GM21619 (cell line): ENCODE results near the gene POPDC2.

Experiments
- ATAC-seq: cut with Tn5 transposase; IDR thresholded peaks from one replicate; pipeline ENCODE4 v1.9.1; 2021; ENCODE audit not compliant: unreplicated experiment

The POPDC2 gene

GRCh38 chr3:119672776-119673175, 12.4 kb upstream of the POPDC2 start:
- no peak for ATAC-seq

DNA sequence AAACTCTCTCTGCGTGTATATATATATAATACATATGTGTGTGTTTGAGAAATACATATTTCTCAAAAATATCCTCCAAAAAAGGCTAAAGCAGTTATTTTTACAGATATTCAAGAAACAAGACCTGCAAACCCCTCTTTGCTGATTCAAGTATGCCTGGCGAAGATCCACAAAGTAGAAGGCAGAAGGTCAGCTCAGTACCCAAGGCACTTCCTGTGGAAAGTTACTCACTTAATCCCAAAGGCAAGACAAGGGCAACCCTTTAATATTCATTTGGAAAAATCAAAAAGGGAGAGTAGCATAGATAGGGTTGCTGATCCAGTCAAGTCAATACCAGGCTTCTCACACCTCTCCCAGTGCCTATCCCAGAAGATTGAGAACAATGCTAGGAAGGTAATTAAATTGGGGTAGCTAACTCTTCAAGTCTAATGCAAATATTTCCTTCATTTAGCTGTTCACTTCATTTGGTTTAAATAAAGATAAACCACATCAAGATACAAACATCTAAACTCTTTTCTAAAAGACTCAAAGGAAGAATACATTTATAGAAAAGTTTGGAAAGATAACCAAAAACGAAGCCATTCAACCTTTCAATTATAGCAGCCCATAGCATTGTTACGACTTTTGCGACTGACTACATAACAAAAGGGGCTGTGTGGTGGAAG, 9.6 kb upstream of the POPDC2 start:
- ATAC-seq = no peak

DNA sequence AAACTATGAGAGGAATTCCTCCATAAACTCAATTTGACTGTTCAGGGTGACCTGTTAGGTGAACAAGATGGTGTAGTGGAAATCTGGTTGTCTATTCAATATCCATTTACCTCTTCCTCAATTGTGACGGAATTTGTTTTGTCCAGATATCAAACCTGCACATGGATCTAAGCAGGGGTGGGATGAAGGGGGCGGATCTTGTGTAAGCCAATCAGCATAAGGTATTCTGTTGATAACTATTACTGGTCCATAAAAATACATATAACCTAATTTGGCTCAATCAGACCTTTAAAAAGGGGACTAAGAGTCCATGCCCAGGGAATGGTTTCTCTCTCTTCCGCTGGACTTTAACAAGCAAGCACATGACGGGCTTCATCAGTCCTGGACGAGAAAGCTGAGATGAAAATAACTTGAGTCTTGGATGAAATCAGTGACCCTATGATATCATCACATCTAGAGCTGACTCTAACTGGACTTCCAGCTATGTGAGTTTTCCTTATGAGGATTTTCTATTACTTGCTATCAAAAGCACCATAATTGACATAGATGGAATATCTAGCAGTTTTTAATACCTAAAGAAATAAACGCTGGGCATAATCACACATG, 5.7 kb upstream of the POPDC2 start:
- no peak for ATAC-seq

DNA sequence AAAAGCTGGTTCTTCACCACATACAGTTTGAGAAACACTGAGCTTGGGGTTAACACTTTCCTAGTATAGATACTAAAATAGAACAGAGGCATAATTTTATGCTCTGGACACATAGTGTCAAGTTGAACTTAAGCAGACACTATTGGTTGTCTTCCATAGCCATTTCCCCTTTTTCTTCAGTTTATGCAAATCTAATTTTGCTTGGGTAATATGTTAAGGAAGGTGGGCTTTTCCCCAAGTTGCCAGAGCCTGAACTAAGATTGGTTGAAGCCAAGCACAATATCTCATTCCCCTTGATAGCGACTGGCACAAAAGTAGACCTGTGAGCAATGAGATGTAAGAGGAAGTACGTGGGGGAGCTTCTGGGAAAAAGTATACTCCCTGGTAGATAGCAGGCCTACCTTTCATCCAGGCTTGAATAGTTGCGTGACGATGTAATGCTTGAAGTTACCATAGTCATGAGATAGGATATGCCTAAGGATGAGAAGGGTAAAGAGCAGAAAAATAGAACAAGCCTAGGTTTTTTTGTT, 4.5 kb upstream of the POPDC2 start:
- no peak for ATAC-seq

GRCh38 chr3:119664370-119664769, 4.0 kb upstream of the POPDC2 start:
- no peak for ATAC-seq

DNA sequence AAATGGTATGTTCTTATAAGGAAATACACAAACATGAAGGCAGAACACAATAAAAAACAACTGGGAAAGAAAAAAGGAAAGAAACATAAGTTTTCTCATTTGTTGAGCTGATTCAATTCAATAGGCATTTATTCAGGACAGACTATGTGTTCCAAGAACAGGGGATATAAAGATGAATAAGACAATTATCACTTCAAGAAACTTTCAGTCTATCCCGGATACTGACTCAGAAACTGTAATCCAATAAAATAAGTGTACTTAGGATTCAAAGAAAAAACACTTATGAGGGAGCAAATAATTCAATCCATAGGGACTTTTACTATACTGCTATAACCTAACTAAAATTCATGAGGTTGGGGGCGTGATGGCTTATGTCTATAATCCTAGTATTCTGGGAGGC, 3.5 kb upstream of the POPDC2 start:
- ATAC-seq = no peak

- no peak for ATAC-seq
Observed at GRCh38 chr3:119662604-119663373, 2.4 kb upstream of the POPDC2 start.

- ATAC-seq = no peak
Observed at GRCh38 chr3:119659606-119660291, 640 bp downstream of the POPDC2 start.

GRCh38 chr3:119658994-119659393, 1.4 kb downstream of the POPDC2 start:
- ATAC-seq = no peak

- ATAC-seq = no peak
Observed at GRCh38 chr3:119657887-119658702, 2.3 kb downstream of the POPDC2 start.

- no peak for ATAC-seq
Observed at GRCh38 chr3:119653876-119654275, 6.5 kb downstream of the POPDC2 start.

GRCh38 chr3:119652306-119653033, 7.9 kb downstream of the POPDC2 start:
- no peak for ATAC-seq

- ATAC-seq = no peak
Observed at GRCh38 chr3:119649761-119650160, 10.6 kb downstream of the POPDC2 start.

- ATAC-seq = no peak
Observed at GRCh38 chr3:119647843-119648575, 12.4 kb downstream of the POPDC2 start.

DNA sequence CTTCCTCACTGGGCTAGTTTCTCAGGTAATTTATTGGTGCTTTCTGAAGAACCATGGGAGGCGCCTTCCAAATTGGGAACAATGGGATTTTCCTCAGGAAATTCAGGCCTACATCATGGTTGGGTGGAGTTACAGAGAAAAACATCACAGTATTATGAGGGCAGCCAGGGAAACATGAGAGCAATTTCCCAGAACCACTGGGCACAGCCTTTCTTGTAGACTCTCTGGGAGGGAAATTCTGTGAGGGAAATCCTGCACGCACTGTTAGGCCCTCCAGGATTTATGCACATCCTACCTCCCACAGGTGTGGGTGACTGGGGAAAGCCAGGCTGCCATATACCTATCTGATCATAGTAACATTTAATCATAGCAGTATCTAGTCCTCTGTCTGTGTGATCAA, 13.2 kb downstream of the POPDC2 start:
- no peak for ATAC-seq

DNA sequence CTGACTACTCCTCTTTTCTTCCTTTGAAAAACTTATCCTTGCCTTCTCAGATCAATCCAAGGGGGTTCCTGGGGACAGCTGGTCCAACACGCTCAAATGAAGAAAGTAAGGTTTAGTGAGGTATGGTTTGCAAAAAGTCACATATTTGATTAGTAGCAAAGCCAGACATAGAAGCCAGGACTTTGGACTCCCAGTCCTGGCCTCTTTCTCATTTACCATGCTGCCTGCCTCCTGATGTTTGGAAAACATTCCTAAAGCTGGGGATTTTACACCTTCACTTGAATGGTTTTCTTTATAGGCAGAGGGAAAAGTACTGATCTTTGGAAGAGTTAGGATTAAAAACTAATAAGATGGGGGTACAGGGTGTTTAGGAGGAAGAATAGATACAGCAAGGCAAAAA, 14.6 kb downstream of the POPDC2 start:
- ATAC-seq = no peak

GRCh38 chr3:119644481-119644880, 15.9 kb downstream of the POPDC2 start:
- no peak for ATAC-seq

GRCh38 chr3:119643528-119643927, 16.9 kb downstream of the POPDC2 start:
- ATAC-seq = no peak

DNA sequence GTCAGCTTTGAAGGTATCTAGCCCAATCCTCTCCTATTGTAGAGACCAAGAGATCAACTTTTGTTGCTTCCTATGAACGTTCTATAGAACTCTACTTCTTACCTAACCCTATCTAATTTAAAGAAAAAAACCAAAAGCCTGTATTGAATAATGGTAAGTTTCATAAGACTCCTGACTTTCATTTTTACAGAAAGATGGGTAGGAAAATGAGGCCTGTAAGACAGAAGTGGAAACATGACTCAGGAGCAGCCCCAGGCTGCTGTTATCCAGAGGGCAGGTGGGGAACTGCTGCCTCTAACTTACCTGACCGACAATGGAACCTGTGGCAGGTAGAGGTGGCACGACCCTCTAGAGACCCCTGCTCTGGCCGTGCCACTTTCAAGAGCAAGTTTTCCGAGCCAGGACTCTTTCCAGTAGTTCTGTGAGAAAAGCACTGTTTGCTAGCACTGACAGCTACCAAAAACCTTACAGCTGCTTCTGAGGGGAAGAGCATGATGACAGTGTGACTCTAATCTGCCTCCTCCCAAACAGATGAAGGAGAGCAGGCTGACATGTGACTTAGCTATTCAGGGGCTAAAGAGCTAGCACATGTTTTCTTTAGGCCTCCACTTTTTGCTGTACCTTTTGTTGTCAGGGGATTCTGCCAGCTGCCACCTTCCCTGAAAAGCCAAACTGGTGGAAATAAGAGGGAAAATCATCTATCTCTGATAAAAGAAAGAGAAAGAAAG, 17.5 kb downstream of the POPDC2 start:
- no peak for ATAC-seq
